HepG2 (cell line): Measurements from ENCODE around the gene TRPV5. TPM values are rescaled to one million over a fixed set of nuclear protein-coding genes. Genes with fewer than 3 reads are reported as not detected.

ENCODE experiments used
- ATAC-seq: fragments of 200-7000 bp; cut with Tn5 transposase; 3 replicates; pipeline ENCODE4 v1.9.1; 2020; ENCODE audit warnings: mild to moderate bottlenecking, moderate library complexity
- BruUV-seq: library from RNA; stranded (reverse); fragments of 400-500 nt; replicated peaks from 2 replicates; lab custom pipeline; 2021; lab: Mats Ljungman, UMichigan
- CTCF ChIA-PET: fragments of 300-600 bp; formaldehyde crosslinking; extraction: SDS; loops from one replicate; lab custom pipeline; 2021; ENCODE audit warnings: low total read pairs, inconsistent platforms, low intra/inter-chr PET ratio; lab: Yijun Ruan, JAX
- POLR2A ChIA-PET: fragments of 350-600 bp; sonication (Branson Sonifier 250); formaldehyde crosslinking; loops from one replicate; lab custom pipeline; 2020; ENCODE audit warnings: antibody characterized with exemption, inconsistent platforms; lab: Yijun Ruan, JAX
- DNase-seq: peaks from one replicate; pipeline ENCODE4 v3.0.0-alpha.2; 2015; ENCODE audit warnings: low spot score
- FAIRE-seq: peaks from 3 replicates; lab custom pipeline; 2011; peaks lifted over from hg19 to GRCh38; lab: Jason Lieb, UNC
- H2AFZ ChIP-seq: one replicate; pipeline ENCODE4 v1.6.1; 2011; ENCODE audit warnings: low read length, inconsistent platforms
- H3K27ac ChIP-seq: fragments of 300-600 bp; 3 replicates; pipeline ENCODE4 v1.8.0; 2011; ENCODE audit warnings: mixed run types, mild to moderate bottlenecking, mixed read lengths, low read length, inconsistent platforms; ENCODE audit not compliant: insufficient read depth; ENCODE audit errors: extremely low read length
- H3K27me3 ChIP-seq, 2 experiments: fragments of 200-600 bp in 1 of 2; 2 replicates in 1 of 2; 3 replicates in 1 of 2; pipeline versions ENCODE4 v1.6.0 to v1.8.0; 2011; ENCODE audit warnings: low read length in 2 of 2, mild to moderate bottlenecking in 2 of 2, moderate library complexity in 2 of 2, inconsistent platforms in 1 of 2; ENCODE audit not compliant: insufficient read depth in 2 of 2, control insufficient read depth in 1 of 2
- H3K36me3 ChIP-seq, 2 experiments: fragments of 200-600 bp in 1 of 2; replicated peaks in 1 of 2; 2 replicates in 1 of 2; 3 replicates in 1 of 2; pipeline versions ENCODE4 v1.5.1 to v1.8.0; 2011; ENCODE audit warnings: low read length in 2 of 2, inconsistent platforms in 1 of 2; ENCODE audit not compliant: insufficient read depth in 2 of 2, control insufficient read depth in 1 of 2
- H3K4me1 ChIP-seq: 2 replicates; pipeline ENCODE4 v1.5.1; 2012; ENCODE audit warnings: low read length, inconsistent platforms; ENCODE audit not compliant: insufficient read depth
- H3K4me2 ChIP-seq: 2 replicates; pipeline ENCODE4 v1.6.0; 2011; ENCODE audit warnings: low read depth, low read length, inconsistent platforms
- H3K4me3 ChIP-seq, 3 experiments: fragments of 200-600 bp in 1 of 3; sonication (generic), shearing (Covaris generic) in 1 of 3; replicated peaks in 1 of 3; 2 replicates each; pipeline ENCODE4 v1.5.1; 2011 to 2016; ENCODE audit warnings: low read length in 3 of 3, inconsistent platforms in 2 of 3, low read depth in 2 of 3, mild to moderate bottlenecking in 2 of 3, control low read depth in 1 of 3, mixed read lengths in 1 of 3; ENCODE audit not compliant: insufficient read depth in 1 of 3
- H3K79me2 ChIP-seq: one replicate; pipeline ENCODE4 v1.6.1; 2011; ENCODE audit warnings: low read length, inconsistent platforms; ENCODE audit not compliant: insufficient read depth
- H3K9ac ChIP-seq: 2 replicates; pipeline ENCODE4 v1.6.0; 2011; ENCODE audit warnings: mild to moderate bottlenecking, low read depth, low read length, inconsistent platforms; ENCODE audit not compliant: insufficient read depth
- H3K9me3 ChIP-seq: 2 replicates; pipeline ENCODE4 v1.5.1; 2012; ENCODE audit warnings: mild to moderate bottlenecking, low read length
- H4K20me1 ChIP-seq: 2 replicates; pipeline ENCODE4 v1.6.0; 2011; ENCODE audit warnings: inconsistent platforms, mild to moderate bottlenecking, low read length, moderate library complexity; ENCODE audit not compliant: insufficient read depth
- ATF1 ChIP-seq: IDR thresholded peaks from 2 replicates; pipeline ENCODE4 v1.6.1; 2016; ENCODE audit warnings: mild to moderate bottlenecking, control low read depth
- EZH2 ChIP-seq: conservative IDR thresholded peaks from 2 replicates; pipeline ENCODE4 v1.6.1; 2012; ENCODE audit warnings: mild to moderate bottlenecking, low read depth, low read length, moderate library complexity
- JUND ChIP-seq: sonication (generic); formaldehyde crosslinking; IDR thresholded peaks from 2 replicates; pipeline ENCODE4 v1.8.0; 2022; ENCODE audit warnings: mild to moderate bottlenecking, missing genetic modification reagents
- MAZ ChIP-seq, 2 experiments: sonication (generic) in 1 of 2; formaldehyde crosslinking in 1 of 2; IDR thresholded peaks; 2 replicates each; pipeline versions ENCODE4 v1.5.0 to v1.6.1; 2012 to 2020; ENCODE audit warnings: low read depth in 2 of 2, mild to moderate bottlenecking in 2 of 2, borderline replicate concordance in 1 of 2, improper control_type of control experiment in 1 of 2, low read length in 1 of 2, missing genetic modification reagents in 1 of 2, moderate library complexity in 1 of 2
- MLXIP ChIP-seq: sonication (generic); formaldehyde crosslinking; IDR thresholded peaks from 2 replicates; pipeline ENCODE4 v1.9.0; 2021; ENCODE audit warnings: missing genetic modification reagents, borderline replicate concordance
- POLR2AphosphoS2 ChIP-seq: IDR thresholded peaks from 2 replicates; pipeline ENCODE4 v1.6.1; 2011; ENCODE audit warnings: low read depth, low read length, improper control_type of control experiment
- SMARCC2 ChIP-seq: fragments of 450-650 bp; IDR thresholded peaks from 2 replicates; pipeline ENCODE4 v1.6.1; 2017; ENCODE audit warnings: antibody characterized with exemption, mild to moderate bottlenecking
- SOX13 ChIP-seq, 3 experiments: fragments of 450-650 bp in 1 of 3; sonication (generic) in 1 of 3; formaldehyde crosslinking in 1 of 3; IDR thresholded peaks in 2 of 3; conservative IDR thresholded peaks in 1 of 3; 2 replicates each; pipeline versions ENCODE4 v1.5.0 to v1.6.1; 2016 to 2020; ENCODE audit warnings: antibody characterized with exemption in 1 of 3, mild to moderate bottlenecking in 1 of 3, missing compliant biosample characterization in 1 of 3, missing genetic modification reagents in 1 of 3, moderate library complexity in 1 of 3
- TSC22D2 ChIP-seq: sonication (generic); formaldehyde crosslinking; IDR thresholded peaks from 2 replicates; pipeline ENCODE4 v1.5.1; 2020; ENCODE audit warnings: missing genetic modification reagents, mild to moderate bottlenecking, borderline replicate concordance
- WGBS: methylation state at CpG from one replicate; pipeline ENCODE4 v1.1.6; 2017; ENCODE audit warnings: low lambda C conversion rate; 5-methylcytosine and 5-hydroxymethylcytosine counted together
- in situ Hi-C: cut with HindIII; loops from 2 replicates; pipeline ENCODE4 v1.10.0; 2017; ENCODE audit warnings: low pct_unique_long_range_greater_than_20kb; ENCODE audit not compliant: extremely low pct_ligation_motif_present
- intact Hi-C: fragments of 100-400 bp; cut with micrococcal nuclease; formaldehyde crosslinking; loops from one replicate; pipeline ENCODE4 v1.10.0; 2022; ENCODE audit not compliant: unreplicated experiment
- polyA plus RNA-seq, 8 experiments: library from polyadenylated mRNA; depleted of rRNA in 3 of 8; stranded (reverse) in 7 of 8; unstranded in 1 of 8; fragments of >200 nt; fragmentation: Illumina TruSeq in 4 of 8; extraction: Trizol in 4 of 8; gene quantifications; 2 replicates each; pipeline versions ENCODE4 v1.2.1 to v1.2.3, GENCODE V29; 2011 to 2016; ENCODE audit warnings: low read depth in 4 of 8, missing spikeins in 1 of 8, mixed read lengths in 1 of 8; ENCODE audit not compliant: insufficient read depth in 1 of 8
- total RNA-seq, 5 experiments: library from RNA; depleted of rRNA; stranded (reverse); fragments of >200 nt; fragmentation: Illumina TruSeq; extraction: Trizol; gene quantifications; 2 replicates each; pipeline ENCODE4 v1.2.3, GENCODE V29; 2016; ENCODE audit warnings: low read depth in 1 of 5

Gene TRPV5
- total and polyA plus RNA-seq, 2 of the 13 experiments (the other 11 are each of a cell fraction or from before 2014, with no cell fraction given) = not detected

- H3K27ac ChIP-seq = no peak overlapping the region
- FAIRE-seq = no peak
- H3K4me2 ChIP-seq = no peak overlapping the region
- no peaks in the 10 kb centered on the region for H3K79me2 ChIP-seq
- no peak overlapping the region for H2AFZ ChIP-seq
- H3K36me3 ChIP-seq = no peaks in the 10 kb centered on the region
- H3K4me3 ChIP-seq = no peak overlapping the region
- CTCF ChIA-PET = no interaction called here
- no peak overlapping the region for H3K9ac ChIP-seq
- intact Hi-C loops (loop anchor here (10.0 kb wide), 1 partner anchor 121 kb away; no protein-coding TSS in a partner anchor), in situ Hi-C loops (no loop called here)
- DNase-seq = no peak
- H4K20me1 ChIP-seq = no peaks in the 10 kb centered on the region
- TF ChIP-seq TSC22D2 (no peak), JUND (CRISPR knock-in tag) (no peak), ATF1 (CRISPR knock-in tag) (no peak), SMARCC2 (no peak), MLXIP (no peak), EZH2 (no peak), POLR2AphosphoS2 (no peak), MAZ (IDR thresholded peaks at IDR 0.05; ENCODE audit: borderline replicate concordance, low read depth, low read length) (no peak), MAZ (CRISPR knock-in tag; IDR thresholded peaks at IDR 0.05; ENCODE audit: low read depth) (no peak), SOX13 (IDR thresholded peaks at IDR 0.05) (no peak), SOX13 (CRISPR knock-in tag; conservative IDR thresholded peaks at IDR 0.05 in 1 of 2, IDR thresholded peaks at IDR 0.05 in 1 of 2) (no peak)
- ATAC-seq = no peak
- H3K4me1 ChIP-seq = no peaks in the 10 kb centered on the region
- no peaks in the 10 kb centered on the region for H3K9me3 ChIP-seq
- H3K27me3 ChIP-seq = peaks cover 1 to 11% of the 10 kb centered on the region in 2 experiments; a peak in 3 of 5 replicates
- 0% methylated on average over 1 of the region's 4 CpGs for WGBS
- POLR2A ChIA-PET = no interaction called here
- no TSS peak for BruUV-seq
These were observed 49.3 kb downstream of the TRPV5 start for GRCh38 chr7:142884286-142884640.
